ENCODE data around the gene TTLL1.

The TTLL1 gene

GRCh38 chr22:43080616-43081015, 8.6 kb downstream of the TTLL1 start:
- no peak for DNase-seq (ENCODE audit: low read depth, low spot score)
- ChIA-PET POLR2A (no interaction called here), CTCF (interaction anchor here (0.6 kb wide), 1 partner anchor 10 kb away, joined by 3 read pairs; no protein-coding TSS in a partner anchor)
- no peak overlapping the region for H3K4me3 ChIP-seq (ENCODE audit: low read depth, low read length)
- TF ChIP-seq CTCF (IDR thresholded peaks at IDR 0.05; ENCODE audit: insufficient read depth, low read length, missing control alignments) = no peak

GRCh38 chr22:43079742-43080141, 9.4 kb downstream of the TTLL1 start:
- DNase-seq (ENCODE audit: low read depth, low spot score) = no peak
- ChIA-PET POLR2A (no interaction called here), CTCF (interaction anchor here (0.6 kb wide), 1 partner anchor 11 kb away, joined by 3 read pairs; no protein-coding TSS in a partner anchor)
- TF ChIP-seq CTCF (IDR thresholded peaks at IDR 0.05; ENCODE audit: insufficient read depth, low read length, missing control alignments) = no peak
- H3K4me3 ChIP-seq (ENCODE audit: low read depth, low read length) = no peak overlapping the region

GRCh38 chr22:43078522-43078921, 10.7 kb downstream of the TTLL1 start:
- DNase-seq (ENCODE audit: low read depth, low spot score) = no peak
- ChIA-PET POLR2A (no interaction called here), CTCF (no interaction called here)
- TF ChIP-seq CTCF (IDR thresholded peaks at IDR 0.05; ENCODE audit: insufficient read depth, low read length, missing control alignments) = no peak
- H3K4me3 ChIP-seq (ENCODE audit: low read depth, low read length) = no peak overlapping the region

- no peak for TF ChIP-seq CTCF (IDR thresholded peaks at IDR 0.05; ENCODE audit: insufficient read depth, low read length, missing control alignments)
- ChIA-PET POLR2A (interaction anchor here (0.7 kb wide), 1 partner anchor 182 kb away, joined by 3 read pairs; no protein-coding TSS in a partner anchor), CTCF (interaction anchor here (0.7 kb wide), 1 partner anchor 13 kb away, joined by 3 read pairs; no protein-coding TSS in a partner anchor)
- H3K4me3 ChIP-seq (ENCODE audit: low read depth, low read length) = no peak overlapping the region
- no peak for DNase-seq (ENCODE audit: low read depth, low spot score)
Observed at GRCh38 chr22:43077121-43077877, 11.9 kb downstream of the TTLL1 start.

- no peak overlapping the region for H3K4me3 ChIP-seq (ENCODE audit: low read depth, low read length)
- ChIA-PET POLR2A (interaction anchor here (0.6 kb wide), 1 partner anchor 1634 kb away, joined by 3 read pairs; no protein-coding TSS in a partner anchor), CTCF (interaction anchor here (1.5 kb wide), 1 partner anchor 285 kb away, joined by 4 read pairs; no protein-coding TSS in a partner anchor)
- peak; percentile 34 for DNase-seq (ENCODE audit: low read depth, low spot score)
- no peak for TF ChIP-seq CTCF (IDR thresholded peaks at IDR 0.05; ENCODE audit: insufficient read depth, low read length, missing control alignments)
Observed at GRCh38 chr22:43066844-43067385, 22.3 kb downstream of the TTLL1 start.

- POLR2A ChIA-PET = no interaction called here
- H3K4me3 ChIP-seq (ENCODE audit: low read depth, low read length) = no peak overlapping the region
- TF ChIP-seq CTCF (IDR thresholded peaks at IDR 0.05; ENCODE audit: insufficient read depth, low read length, missing control alignments) = no peak
- CTCF ChIA-PET = interaction anchor here (1.5 kb wide), 1 partner anchor 285 kb away, joined by 4 read pairs; no protein-coding TSS in a partner anchor
- DNase-seq (ENCODE audit: low read depth, low spot score) = no peak
Observed at GRCh38 chr22:43066134-43066533, 23.1 kb downstream of the TTLL1 start.

All from AG04449 (cell line).